Measurements from ENCODE around the gene KIR2DL1.
"Not testable (repeated sequence)": the region's sequence is repeated elsewhere in the genome, so short reads cannot be mapped to it uniquely, and the experiment has no call there.

The KIR2DL1 gene

DNA sequence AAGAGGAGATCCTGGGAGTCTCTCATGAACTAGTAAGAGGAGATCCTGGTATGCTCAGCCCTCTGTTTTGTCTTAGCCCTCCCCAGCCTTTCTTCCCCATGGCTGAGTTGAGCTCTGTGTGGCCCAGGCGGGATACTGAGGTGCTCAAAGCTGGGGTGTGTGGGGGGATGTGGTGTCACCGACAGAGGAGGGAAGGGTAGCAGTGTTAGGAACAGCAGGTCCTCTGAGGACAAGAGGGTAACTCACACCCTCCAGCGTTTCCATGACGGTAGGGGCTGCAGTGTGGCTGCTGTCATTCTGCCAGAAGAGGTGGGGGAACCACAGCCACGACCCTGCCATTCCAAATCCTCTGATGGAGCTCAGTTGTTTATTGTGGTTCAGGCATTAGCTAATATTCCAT lies 34.5 kb downstream of the KIR2DL1 start:
- Histone ChIP-seq H3K18ac (ENCODE audit: low read length) (no peak overlapping the region), H3K27ac (ENCODE audit: low read depth, low read length) (no peak overlapping the region), H3K79me1 (ENCODE audit: low read length) (no peaks in the 10 kb centered on the region), H2BK15ac (replicated peaks; ENCODE audit: low read depth) (no peak overlapping the region), H3K9ac (ENCODE audit: low read length) (no peak overlapping the region), H3K4me2 (ENCODE audit: low read length) (no peak overlapping the region), H4K5ac (ENCODE audit: low read length) (no peak overlapping the region), H4K8ac (ENCODE audit: low read depth, low read length) (no peak overlapping the region), H3K79me2 (ENCODE audit: control insufficient read depth, insufficient read depth, low read length) (no peaks in the 10 kb centered on the region), H3K4ac (ENCODE audit: low read depth, low read length) (no peak overlapping the region), H3K36me3 (ENCODE audit: control insufficient read depth, insufficient read depth, low read length) (no peaks in the 10 kb centered on the region), H3K23ac (ENCODE audit: low read length) (no peak overlapping the region), H2BK120ac (ENCODE audit: low read depth, low read length) (no peak overlapping the region), H3K27me3 (ENCODE audit: insufficient read depth, low read length, poor library complexity) (no peaks in the 10 kb centered on the region), H3K4me3 (ENCODE audit: low read length) (no peak overlapping the region), H2AK5ac (ENCODE audit: low read length) (no peak overlapping the region), H3K56ac (ENCODE audit: low read length) (no peak overlapping the region), H2BK5ac (ENCODE audit: low read length) (no peak overlapping the region), H3K4me1 (ENCODE audit: control insufficient read depth, low read depth, low read length) (no peaks in the 10 kb centered on the region)
- no CpG with 5 or more reads among the region's 5 CpGs for WGBS (ENCODE audit: extremely low coverage, insufficient coverage, low lambda C conversion rate)
- DNase-seq, result no peak

DNA sequence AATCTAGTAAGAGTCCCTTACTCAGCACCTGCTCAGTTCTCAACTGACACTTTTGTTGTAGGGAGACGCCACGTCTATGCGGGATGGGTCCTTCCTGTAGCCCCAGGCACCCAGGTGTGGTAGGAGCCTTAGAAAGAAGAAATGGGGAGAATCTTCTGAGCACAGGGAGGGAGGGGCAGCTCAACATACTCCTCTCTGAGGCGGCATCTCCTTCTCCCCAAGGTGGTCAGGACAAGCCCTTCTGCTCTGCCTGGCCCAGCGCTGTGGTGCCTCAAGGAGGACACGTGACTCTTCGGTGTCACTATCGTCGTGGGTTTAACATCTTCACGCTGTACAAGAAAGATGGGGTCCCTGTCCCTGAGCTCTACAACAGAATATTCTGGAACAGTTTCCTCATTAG lies 35.0 kb downstream of the KIR2DL1 start:
- H3K27ac ChIP-seq (ENCODE audit: low read depth, low read length), result no peak overlapping the region
- no CpG with 5 or more reads among the region's 10 CpGs for WGBS (ENCODE audit: extremely low coverage, insufficient coverage, low lambda C conversion rate)
- H3K9ac ChIP-seq (ENCODE audit: low read length), result no peak overlapping the region
- no peak overlapping the region for H4K5ac ChIP-seq (ENCODE audit: low read length)
- no peak overlapping the region for H3K18ac ChIP-seq (ENCODE audit: low read length)
- H2BK120ac ChIP-seq (ENCODE audit: low read depth, low read length), result no peak overlapping the region
- H3K4me1 ChIP-seq (ENCODE audit: control insufficient read depth, low read depth, low read length), result no peaks in the 10 kb centered on the region
- H3K56ac ChIP-seq (ENCODE audit: low read length), result no peak overlapping the region
- DNase-seq, result no peak
- no peak overlapping the region for H2AK5ac ChIP-seq (ENCODE audit: low read length)
- no peaks in the 10 kb centered on the region for H3K36me3 ChIP-seq (ENCODE audit: control insufficient read depth, insufficient read depth, low read length)
- H3K23ac ChIP-seq (ENCODE audit: low read length), result no peak overlapping the region
- H4K8ac ChIP-seq (ENCODE audit: low read depth, low read length), result no peak overlapping the region
- H3K27me3 ChIP-seq (ENCODE audit: insufficient read depth, low read length, poor library complexity), result no peaks in the 10 kb centered on the region
- no peaks in the 10 kb centered on the region for H3K79me1 ChIP-seq (ENCODE audit: low read length)
- H3K79me2 ChIP-seq (ENCODE audit: control insufficient read depth, insufficient read depth, low read length), result no peaks in the 10 kb centered on the region
- H2BK5ac ChIP-seq (ENCODE audit: low read length), result no peak overlapping the region
- H2BK15ac ChIP-seq (replicated peaks; ENCODE audit: low read depth), result no peak overlapping the region
- H3K4me2 ChIP-seq (ENCODE audit: low read length), result no peak overlapping the region
- H3K4me3 ChIP-seq (ENCODE audit: low read length), result no peak overlapping the region
- no peak overlapping the region for H3K4ac ChIP-seq (ENCODE audit: low read depth, low read length)

DNA sequence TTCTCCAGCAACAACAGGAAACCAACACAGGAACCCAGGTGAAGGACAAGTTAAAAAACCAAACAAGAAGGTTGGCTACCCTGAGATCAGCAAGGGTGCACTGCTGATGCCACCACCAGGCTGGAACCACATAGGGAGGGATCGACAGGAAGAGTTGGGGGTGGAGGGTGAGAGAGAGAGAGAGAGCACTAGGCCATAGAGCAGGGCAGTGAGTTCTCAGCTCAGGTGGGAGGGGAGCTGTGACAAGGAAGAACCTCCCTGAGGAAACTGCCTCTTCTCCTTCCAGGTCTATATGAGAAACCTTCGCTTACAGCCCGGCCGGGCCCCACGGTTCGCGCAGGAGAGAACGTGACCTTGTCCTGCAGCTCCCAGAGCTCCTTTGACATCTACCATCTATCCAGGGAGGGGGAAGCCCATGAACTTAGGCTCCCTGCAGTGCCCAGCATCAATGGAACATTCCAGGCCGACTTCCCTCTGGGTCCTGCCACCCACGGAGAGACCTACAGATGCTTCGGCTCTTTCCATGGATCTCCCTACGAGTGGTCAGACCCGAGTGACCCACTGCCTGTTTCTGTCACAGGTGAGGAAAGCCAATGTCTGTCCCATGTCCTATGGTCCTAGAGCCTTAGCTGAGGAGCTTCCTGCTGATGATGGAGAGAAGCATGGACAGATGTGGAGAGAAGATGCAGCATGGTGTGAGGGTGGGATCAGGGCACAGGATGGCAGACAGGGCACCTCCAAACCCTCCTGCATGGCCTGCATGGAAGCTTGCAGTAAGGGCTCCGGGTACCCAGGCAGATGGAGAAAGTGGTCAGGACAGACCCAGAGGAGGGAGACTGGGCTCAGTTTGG lies 36.3 kb downstream of the KIR2DL1 start:
- no peaks in the 10 kb centered on the region for H3K27me3 ChIP-seq (ENCODE audit: insufficient read depth, low read length, poor library complexity)
- no peaks in the 10 kb centered on the region for H3K36me3 ChIP-seq (ENCODE audit: control insufficient read depth, insufficient read depth, low read length)
- H2BK5ac ChIP-seq (ENCODE audit: low read length), result no peak overlapping the region
- H3K18ac ChIP-seq (ENCODE audit: low read length), result no peak overlapping the region
- no peak overlapping the region for H4K5ac ChIP-seq (ENCODE audit: low read length)
- no peaks in the 10 kb centered on the region for H3K79me1 ChIP-seq (ENCODE audit: low read length)
- H3K27ac ChIP-seq (ENCODE audit: low read depth, low read length), result no peak overlapping the region
- no peak overlapping the region for H3K4me3 ChIP-seq (ENCODE audit: low read length)
- no peak overlapping the region for H3K23ac ChIP-seq (ENCODE audit: low read length)
- H2AK5ac ChIP-seq (ENCODE audit: low read length), result no peak overlapping the region
- WGBS (ENCODE audit: extremely low coverage, insufficient coverage, low lambda C conversion rate), result no CpG with 5 or more reads among the region's 14 CpGs
- no peak overlapping the region for H3K4ac ChIP-seq (ENCODE audit: low read depth, low read length)
- H2BK120ac ChIP-seq (ENCODE audit: low read depth, low read length), result no peak overlapping the region
- no peak overlapping the region for H4K8ac ChIP-seq (ENCODE audit: low read depth, low read length)
- no peaks in the 10 kb centered on the region for H3K79me2 ChIP-seq (ENCODE audit: control insufficient read depth, insufficient read depth, low read length)
- H3K4me2 ChIP-seq (ENCODE audit: low read length), result no peak overlapping the region
- H3K56ac ChIP-seq (ENCODE audit: low read length), result no peak overlapping the region
- no peak for DNase-seq
- no peak overlapping the region for H3K9ac ChIP-seq (ENCODE audit: low read length)
- H3K4me1 ChIP-seq (ENCODE audit: control insufficient read depth, low read depth, low read length), result no peaks in the 10 kb centered on the region
- no peak overlapping the region for H2BK15ac ChIP-seq (replicated peaks; ENCODE audit: low read depth)

DNA sequence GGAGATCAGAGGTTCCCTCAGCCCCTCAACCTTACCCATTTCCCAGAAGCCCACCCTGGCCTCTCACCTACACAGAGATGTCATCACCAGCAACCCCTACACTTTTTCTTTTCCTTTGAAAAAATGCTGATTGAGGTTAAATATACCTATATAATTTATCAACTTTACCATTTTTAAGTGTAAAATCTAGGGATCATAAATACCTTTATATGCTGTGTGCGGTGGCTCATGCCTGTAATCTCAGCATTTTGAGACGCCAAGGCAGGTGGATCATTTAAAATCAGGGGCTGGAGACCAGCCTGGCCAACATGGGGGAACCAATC lies 36.9 kb downstream of the KIR2DL1 start:
- no peaks in the 10 kb centered on the region for H3K79me1 ChIP-seq (ENCODE audit: low read length)

DNA sequence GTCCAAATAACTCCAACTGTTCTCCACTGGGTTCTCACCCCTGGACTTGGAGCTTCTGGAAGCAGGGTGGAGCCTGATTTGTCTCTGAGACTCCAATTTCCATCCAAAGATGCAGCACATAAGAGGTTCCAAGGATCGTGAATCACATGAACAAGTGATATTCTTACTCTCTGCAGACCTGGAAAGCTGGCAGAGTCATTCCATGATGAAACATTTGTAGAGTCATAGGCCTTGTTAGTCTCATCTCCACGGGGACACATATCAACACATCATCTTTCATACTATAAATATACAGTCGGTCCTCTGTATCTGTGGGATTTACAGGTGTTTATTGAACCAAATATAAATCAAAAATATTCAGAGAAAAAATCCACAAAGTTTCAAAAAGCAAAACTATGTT lies 45.0 kb downstream of the KIR2DL1 start:
- H3K79me1 ChIP-seq (ENCODE audit: low read length); H3K36me3 ChIP-seq (ENCODE audit: control insufficient read depth, insufficient read depth, low read length); H3K4me2 ChIP-seq (ENCODE audit: low read length); H3K27ac ChIP-seq (ENCODE audit: low read depth, low read length); H3K23ac ChIP-seq (ENCODE audit: low read length); H3K27me3 ChIP-seq (ENCODE audit: insufficient read depth, low read length, poor library complexity); H3K79me2 ChIP-seq (ENCODE audit: control insufficient read depth, insufficient read depth, low read length); H3K4ac ChIP-seq (ENCODE audit: low read depth, low read length); H4K5ac ChIP-seq (ENCODE audit: low read length); H3K18ac ChIP-seq (ENCODE audit: low read length); DNase-seq; H2BK120ac ChIP-seq (ENCODE audit: low read depth, low read length); H2BK5ac ChIP-seq (ENCODE audit: low read length); H2BK15ac ChIP-seq (replicated peaks; ENCODE audit: low read depth); H3K4me3 ChIP-seq (ENCODE audit: low read length); H3K4me1 ChIP-seq (ENCODE audit: control insufficient read depth, low read depth, low read length); H4K8ac ChIP-seq (ENCODE audit: low read depth, low read length); H2AK5ac ChIP-seq (ENCODE audit: low read length); H3K56ac ChIP-seq (ENCODE audit: low read length); H3K9ac ChIP-seq (ENCODE audit: low read length): not testable (repeated sequence)
- no CpG with 5 or more reads among the region's 3 CpGs for WGBS (ENCODE audit: extremely low coverage, insufficient coverage, low lambda C conversion rate)

More for the DNA sequence above, 36.9 kb downstream of the KIR2DL1 start:
- H3K36me3 ChIP-seq (ENCODE audit: control insufficient read depth, insufficient read depth, low read length), result no peaks in the 10 kb centered on the region
- H3K4me3 ChIP-seq (ENCODE audit: low read length), result no peak overlapping the region
- no peak overlapping the region for H3K18ac ChIP-seq (ENCODE audit: low read length)
- no peaks in the 10 kb centered on the region for H3K79me2 ChIP-seq (ENCODE audit: control insufficient read depth, insufficient read depth, low read length)
- H3K56ac ChIP-seq (ENCODE audit: low read length), result no peak overlapping the region
- H3K4me1 ChIP-seq (ENCODE audit: control insufficient read depth, low read depth, low read length), result no peaks in the 10 kb centered on the region
- H3K4me2 ChIP-seq (ENCODE audit: low read length), result no peak overlapping the region
- no peak overlapping the region for H3K27ac ChIP-seq (ENCODE audit: low read depth, low read length)
- no peak overlapping the region for H2BK120ac ChIP-seq (ENCODE audit: low read depth, low read length)
- no peak overlapping the region for H3K23ac ChIP-seq (ENCODE audit: low read length)
- no peak overlapping the region for H4K5ac ChIP-seq (ENCODE audit: low read length)
- H4K8ac ChIP-seq (ENCODE audit: low read depth, low read length), result no peak overlapping the region
- no peak overlapping the region for H2BK5ac ChIP-seq (ENCODE audit: low read length)
- no peak overlapping the region for H2AK5ac ChIP-seq (ENCODE audit: low read length)
- no peak overlapping the region for H3K4ac ChIP-seq (ENCODE audit: low read depth, low read length)
- H3K9ac ChIP-seq (ENCODE audit: low read length), result no peak overlapping the region
- no CpG with 5 or more reads among the region's 2 CpGs for WGBS (ENCODE audit: extremely low coverage, insufficient coverage, low lambda C conversion rate)
- H3K27me3 ChIP-seq (ENCODE audit: insufficient read depth, low read length, poor library complexity), result no peaks in the 10 kb centered on the region
- no peak for DNase-seq
- H2BK15ac ChIP-seq (replicated peaks; ENCODE audit: low read depth), result no peak overlapping the region

DNA sequence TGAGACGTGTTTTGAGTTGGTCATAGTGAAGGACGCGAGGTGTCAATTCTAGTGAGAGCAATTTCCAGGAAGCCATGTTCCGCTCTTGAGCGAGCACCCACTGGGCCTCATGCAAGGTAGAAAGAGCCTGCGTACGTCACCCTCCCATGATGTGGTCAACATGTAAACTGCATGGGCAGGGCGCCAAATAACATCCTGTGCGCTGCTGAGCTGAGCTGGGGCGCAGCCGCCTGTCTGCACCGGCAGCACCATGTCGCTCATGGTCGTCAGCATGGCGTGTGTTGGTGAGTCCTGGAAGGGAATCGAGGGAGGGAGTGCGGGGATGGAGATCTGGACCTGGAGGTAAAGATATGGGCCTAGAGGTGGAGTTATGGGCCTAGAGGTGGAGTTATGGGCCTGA lies 46.7 kb downstream of the KIR2DL1 start, which contains the start of gene KIR3DL1:
Gene KIR3DL1, plus strand, starts transcription at position 218 of the 400 bp plus-strand sequence.
- not testable (repeated sequence) for H3K4me1 ChIP-seq (ENCODE audit: control insufficient read depth, low read depth, low read length); H3K4me3 ChIP-seq (ENCODE audit: low read length); H2BK5ac ChIP-seq (ENCODE audit: low read length); H3K36me3 ChIP-seq (ENCODE audit: control insufficient read depth, insufficient read depth, low read length); H3K4ac ChIP-seq (ENCODE audit: low read depth, low read length); H3K27me3 ChIP-seq (ENCODE audit: insufficient read depth, low read length, poor library complexity); H4K5ac ChIP-seq (ENCODE audit: low read length); H4K8ac ChIP-seq (ENCODE audit: low read depth, low read length); H3K79me1 ChIP-seq (ENCODE audit: low read length); H3K9ac ChIP-seq (ENCODE audit: low read length); H3K4me2 ChIP-seq (ENCODE audit: low read length); H3K27ac ChIP-seq (ENCODE audit: low read depth, low read length); H3K23ac ChIP-seq (ENCODE audit: low read length); H2BK120ac ChIP-seq (ENCODE audit: low read depth, low read length); H3K56ac ChIP-seq (ENCODE audit: low read length); H3K79me2 ChIP-seq (ENCODE audit: control insufficient read depth, insufficient read depth, low read length); H2BK15ac ChIP-seq (replicated peaks; ENCODE audit: low read depth); DNase-seq; H2AK5ac ChIP-seq (ENCODE audit: low read length); H3K18ac ChIP-seq (ENCODE audit: low read length)
- WGBS (ENCODE audit: extremely low coverage, insufficient coverage, low lambda C conversion rate), result no CpG with 5 or more reads among the region's 17 CpGs

Measured in mesendoderm (in vitro differentiated cells).